ENCODE measurements around the gene CXXC1. TPM values are rescaled to one million over a fixed set of nuclear protein-coding genes. Genes with fewer than 3 reads are reported as not detected.

CXXC1 gene
- total and polyA plus RNA-seq, 2 of the 8 experiments (the other 6 are each of a cell fraction or from before 2014, with no cell fraction given): 73.3 to 136 TPM

- no peak for TF ChIP-seq CHD7 (IDR thresholded peaks at IDR 0.05; ENCODE audit: insufficient replicate concordance, low read length)
- no peak for TF ChIP-seq POLR2A (IDR thresholded peaks at IDR 0.05; ENCODE audit: control extremely low read depth in 1 of 2, low read depth in 2 of 2, low read length in 2 of 2)
- TF ChIP-seq SIRT6 (IDR thresholded peaks at IDR 0.05; ENCODE audit: low read length): no peak
These were observed 3.9 kb downstream of the CXXC1 start (continued) for GRCh38 chr18:50283469-50284209.

Data from H1 (cell line).